H9 (cell line): Measurements from ENCODE around the gene PIRT. TPM values are rescaled to one million over a fixed set of nuclear protein-coding genes. Genes with fewer than 3 reads are reported as not detected.

ENCODE experiments used
- DNase-seq: peaks from one replicate; pipeline ENCODE4 v3.0.0-alpha.2; 2017
- H2AFZ ChIP-seq: one replicate; pipeline ENCODE4 v1.6.1; 2013; ENCODE audit warnings: mild to moderate bottlenecking, low read length, control low read depth, moderate library complexity
- H2AK5ac ChIP-seq: 2 replicates; pipeline ENCODE4 v1.6.1; 2013; ENCODE audit warnings: low read length, control low read depth, mixed read lengths; ENCODE audit not compliant: insufficient read length
- H2BK120ac ChIP-seq: one replicate; pipeline ENCODE4 v1.6.1; 2013; ENCODE audit warnings: low read depth, mild to moderate bottlenecking, low read length, control low read depth, inconsistent platforms; ENCODE audit not compliant: poor library complexity, severe bottlenecking
- H2BK12ac ChIP-seq: 2 replicates; pipeline ENCODE4 v1.6.1; 2013; ENCODE audit warnings: low read length, control low read depth, mixed read lengths, low read depth; ENCODE audit not compliant: insufficient read length
- H2BK15ac ChIP-seq: 2 replicates; pipeline ENCODE4 v1.6.1; 2013; ENCODE audit warnings: low read depth, low read length, control low read depth
- H2BK20ac ChIP-seq: one replicate; pipeline ENCODE4 v1.6.1; 2013; ENCODE audit warnings: low read depth, mild to moderate bottlenecking, low read length, control low read depth, inconsistent platforms; ENCODE audit not compliant: poor library complexity, severe bottlenecking
- H2BK5ac ChIP-seq: 2 replicates; pipeline ENCODE4 v1.6.1; 2013; ENCODE audit warnings: low read length, control low read depth, mixed read lengths; ENCODE audit not compliant: insufficient read length
- H3K14ac ChIP-seq: 2 replicates; pipeline ENCODE4 v1.6.1; 2013; ENCODE audit warnings: low read length, control low read depth; ENCODE audit not compliant: insufficient read depth
- H3K18ac ChIP-seq: 2 replicates; pipeline ENCODE4 v1.6.1; 2013; ENCODE audit warnings: low read depth, mild to moderate bottlenecking, mixed read lengths, low read length, control low read depth; ENCODE audit not compliant: insufficient read length
- H3K23ac ChIP-seq: 2 replicates; pipeline ENCODE4 v1.6.1; 2013; ENCODE audit warnings: low read length, control low read depth, mixed read lengths, low read depth; ENCODE audit not compliant: insufficient read length
- H3K23me2 ChIP-seq: 2 replicates; pipeline ENCODE4 v1.6.1; 2013; ENCODE audit warnings: low read depth, mild to moderate bottlenecking, mixed read lengths, low read length, control low read depth; ENCODE audit not compliant: insufficient read length, poor library complexity, severe bottlenecking
- H3K27ac ChIP-seq: 2 replicates; pipeline ENCODE4 v1.5.1; 2013; ENCODE audit warnings: low read length, control low read depth, mixed read lengths, low read depth; ENCODE audit not compliant: insufficient read length
- H3K27me3 ChIP-seq: 2 replicates; pipeline ENCODE4 v1.6.1; 2013; ENCODE audit warnings: low read length, control low read depth, inconsistent platforms; ENCODE audit not compliant: insufficient read depth
- H3K4ac ChIP-seq: 2 replicates; pipeline ENCODE4 v1.6.1; 2013; ENCODE audit warnings: low read depth, mild to moderate bottlenecking, control low read depth, inconsistent platforms, low read length, moderate library complexity
- H3K4me1 ChIP-seq: 2 replicates; pipeline ENCODE4 v1.6.1; 2013; ENCODE audit warnings: low read length, control low read depth, inconsistent platforms; ENCODE audit not compliant: insufficient read depth
- H3K4me2 ChIP-seq: 2 replicates; pipeline ENCODE4 v1.6.1; 2013; ENCODE audit warnings: low read length, control low read depth, mixed read lengths; ENCODE audit not compliant: insufficient read length, insufficient read depth
- H3K56ac ChIP-seq: 2 replicates; pipeline ENCODE4 v1.6.1; 2013; ENCODE audit warnings: low read depth, mild to moderate bottlenecking, mixed read lengths, low read length, control low read depth; ENCODE audit not compliant: insufficient read length
- H3K79me1 ChIP-seq: 2 replicates; pipeline ENCODE4 v1.6.1; 2013; ENCODE audit warnings: low read depth, mild to moderate bottlenecking, moderate library complexity, low read length, control low read depth, inconsistent platforms; ENCODE audit not compliant: insufficient read depth, poor library complexity, severe bottlenecking
- H3K79me2 ChIP-seq: 2 replicates; pipeline ENCODE4 v1.6.1; 2013; ENCODE audit warnings: low read length, control low read depth, inconsistent platforms; ENCODE audit not compliant: insufficient read depth
- H3K9ac ChIP-seq: 2 replicates; pipeline ENCODE4 v1.6.1; 2013; ENCODE audit warnings: low read length, control low read depth, mixed read lengths; ENCODE audit not compliant: insufficient read length; ENCODE audit errors: extremely low read depth
- H3K9me3 ChIP-seq: one replicate; pipeline ENCODE4 v1.6.1; 2013; ENCODE audit warnings: low read depth, low read length, inconsistent platforms; ENCODE audit not compliant: control insufficient read depth
- H3T11ph ChIP-seq: one replicate; pipeline ENCODE4 v1.6.1; 2013; ENCODE audit warnings: mild to moderate bottlenecking, low read length, control low read depth, inconsistent platforms
- H4K20me1 ChIP-seq: one replicate; pipeline ENCODE4 v1.6.1; 2013; ENCODE audit not compliant: control insufficient read depth, insufficient read length, insufficient read depth
- H4K5ac ChIP-seq: 2 replicates; pipeline ENCODE4 v1.6.1; 2013; ENCODE audit warnings: low read depth, mild to moderate bottlenecking, mixed read lengths, low read length, control low read depth; ENCODE audit not compliant: insufficient read length
- H4K8ac ChIP-seq: replicated peaks from 2 replicates; pipeline ENCODE4 v1.6.1; 2013; ENCODE audit warnings: low read length, control low read depth, mixed read lengths, low read depth; ENCODE audit not compliant: insufficient read length
- H4K91ac ChIP-seq: 2 replicates; pipeline ENCODE4 v1.6.1; 2013; ENCODE audit warnings: low read depth, mild to moderate bottlenecking, moderate library complexity, mixed read lengths, low read length, control low read depth; ENCODE audit not compliant: insufficient read length
- H3K27ac Mint-ChIP-seq, 3 experiments: 2 replicates in 2 of 3; 3 replicates in 1 of 3; pipeline ENCODE4 v1.8.0; 2020 to 2021; ENCODE audit warnings: mixed read lengths in 3 of 3, mild to moderate bottlenecking in 1 of 3, moderate library complexity in 1 of 3
- H3K27me3 Mint-ChIP-seq: 2 replicates; pipeline ENCODE4 v1.8.0; 2021; ENCODE audit warnings: low read depth, mild to moderate bottlenecking, moderate library complexity, mixed read lengths
- H3K36me3 Mint-ChIP-seq, 3 experiments: 2 replicates in 2 of 3; 3 replicates in 1 of 3; pipeline ENCODE4 v1.8.0; 2020 to 2021; ENCODE audit warnings: low read depth in 3 of 3, mixed read lengths in 3 of 3; ENCODE audit not compliant: insufficient read depth in 1 of 3
- H3K4me1 Mint-ChIP-seq, 2 experiments: 2 replicates each; pipeline ENCODE4 v1.8.0; 2020; ENCODE audit warnings: mixed read lengths in 2 of 2
- H3K4me3 Mint-ChIP-seq, 2 experiments: 2 replicates in 1 of 2; 3 replicates in 1 of 2; pipeline ENCODE4 v1.8.0; 2020 to 2021; ENCODE audit warnings: mild to moderate bottlenecking in 2 of 2, mixed read lengths in 2 of 2, moderate library complexity in 1 of 2
- H3K9me3 Mint-ChIP-seq, 2 experiments: 2 replicates in 1 of 2; 3 replicates in 1 of 2; pipeline ENCODE4 v1.8.0; 2020; ENCODE audit warnings: mild to moderate bottlenecking in 2 of 2, mixed read lengths in 2 of 2, moderate library complexity in 1 of 2
- CTCF ChIP-seq: fragments of 200-600 bp; sonication (generic); conservative IDR thresholded peaks from 3 replicates; pipeline ENCODE4 v1.8.0; 2021; ENCODE audit warnings: antibody characterized with exemption, mild to moderate bottlenecking
- WGBS: extraction: QIAGEN DNeasy Blood & Tissue Kit; methylation state at CpG from one replicate; pipeline ENCODE4 v1.1.7; 2013; ENCODE audit warnings: missing lambda C conversion rate, low lambda C conversion rate, mixed read lengths; ENCODE audit not compliant: insufficient read length; ENCODE audit errors: extremely low coverage; 5-methylcytosine and 5-hydroxymethylcytosine counted together
- total RNA-seq: library from RNA; stranded (reverse); gene quantifications from 2 replicates; pipeline ENCODE4 v1.2.1, GENCODE V29; 2021

The PIRT gene
- total RNA-seq, 1 experiment from 2014 or later: not detected

GRCh38 chr17:10875430-10875851 is 37.6 kb upstream of the PIRT start:
- no peak overlapping the region for H3K4me3 Mint-ChIP-seq
- peak; percentile 71 for DNase-seq

More at GRCh38 chr17:10875430-10875851, 37.6 kb upstream of the PIRT start:
- H2BK12ac ChIP-seq: no peak overlapping the region
- H4K8ac ChIP-seq: no peak overlapping the region
- H3K4me2 ChIP-seq: no peak overlapping the region
- no peaks in the 10 kb centered on the region for H3K23me2 ChIP-seq
- H4K91ac ChIP-seq: no peak overlapping the region
- peaks cover 3% of the 10 kb centered on the region for H3K27me3 Mint-ChIP-seq
- no peaks in the 10 kb centered on the region for H3K79me2 ChIP-seq
- H3K9me3 Mint-ChIP-seq: no peaks in the 10 kb centered on the region
- peaks cover 2 to 4% of the 10 kb centered on the region in 2 experiments; a peak in 3 of 4 replicates for H3K4me1 Mint-ChIP-seq
- H3K27ac Mint-ChIP-seq: no peak overlapping the region
- H3K4me1 ChIP-seq: no peaks in the 10 kb centered on the region
- H4K20me1 ChIP-seq: no peaks in the 10 kb centered on the region
- no peak overlapping the region for H3K4ac ChIP-seq
- H4K5ac ChIP-seq: no peak overlapping the region
- no peaks in the 10 kb centered on the region for H3K9me3 ChIP-seq
- H2AK5ac ChIP-seq: no peak overlapping the region
- H3T11ph ChIP-seq: no peak overlapping the region
- H2BK15ac ChIP-seq: no peak overlapping the region
- no peak for TF ChIP-seq CTCF
- no peak overlapping the region for H2BK120ac ChIP-seq
- no peak overlapping the region for H3K23ac ChIP-seq
- no peak overlapping the region for H3K18ac ChIP-seq
- no peak overlapping the region for H2AFZ ChIP-seq
- no CpG with 5 or more reads among the region's 9 CpGs for WGBS
- no peak overlapping the region for H3K56ac ChIP-seq
- H2BK5ac ChIP-seq: no peak overlapping the region
- no peak overlapping the region for H3K14ac ChIP-seq
- no peaks in the 10 kb centered on the region for H3K27me3 ChIP-seq
- no peaks in the 10 kb centered on the region for H3K79me1 ChIP-seq
- no peak overlapping the region for H2BK20ac ChIP-seq
- H3K27ac ChIP-seq: no peak overlapping the region
- no peak overlapping the region for H3K9ac ChIP-seq
- H3K36me3 Mint-ChIP-seq: no peaks in the 10 kb centered on the region
